Neural cell (in vitro differentiated cells): Measurements from ENCODE around the gene CRAMP1.

Experiments used
- EZH2 ChIP-seq: fragments of 200-600, 300-800 bp; shearing (Covaris generic), sonication (generic); IDR thresholded peaks from 2 replicates; pipeline ENCODE4 v1.6.1; 2014; ENCODE audit warnings: antibody characterized with exemption, low read length, borderline replicate concordance, mild to moderate bottlenecking; ENCODE audit not compliant: insufficient read depth, poor library complexity, severe bottlenecking
- POLR2AphosphoS5 ChIP-seq: IDR thresholded peaks from 2 replicates; pipeline ENCODE4 v1.6.1; 2012
- SMC3 ChIP-seq: fragments of 450-650 bp; conservative IDR thresholded peaks from 2 replicates; pipeline ENCODE4 v1.6.1; 2014; ENCODE audit warnings: antibody characterized with exemption, mild to moderate bottlenecking, moderate library complexity; ENCODE audit not compliant: poor library complexity
- TF ChIP-seq, protein P1 (sequence below): fragments of 450-650 bp; IDR thresholded peaks from 2 replicates; pipeline ENCODE4 v1.5.1; 2014; ENCODE audit warnings: antibody characterized with exemption, mild to moderate bottlenecking, moderate library complexity; ENCODE audit not compliant: poor library complexity, severe bottlenecking

DNA sequence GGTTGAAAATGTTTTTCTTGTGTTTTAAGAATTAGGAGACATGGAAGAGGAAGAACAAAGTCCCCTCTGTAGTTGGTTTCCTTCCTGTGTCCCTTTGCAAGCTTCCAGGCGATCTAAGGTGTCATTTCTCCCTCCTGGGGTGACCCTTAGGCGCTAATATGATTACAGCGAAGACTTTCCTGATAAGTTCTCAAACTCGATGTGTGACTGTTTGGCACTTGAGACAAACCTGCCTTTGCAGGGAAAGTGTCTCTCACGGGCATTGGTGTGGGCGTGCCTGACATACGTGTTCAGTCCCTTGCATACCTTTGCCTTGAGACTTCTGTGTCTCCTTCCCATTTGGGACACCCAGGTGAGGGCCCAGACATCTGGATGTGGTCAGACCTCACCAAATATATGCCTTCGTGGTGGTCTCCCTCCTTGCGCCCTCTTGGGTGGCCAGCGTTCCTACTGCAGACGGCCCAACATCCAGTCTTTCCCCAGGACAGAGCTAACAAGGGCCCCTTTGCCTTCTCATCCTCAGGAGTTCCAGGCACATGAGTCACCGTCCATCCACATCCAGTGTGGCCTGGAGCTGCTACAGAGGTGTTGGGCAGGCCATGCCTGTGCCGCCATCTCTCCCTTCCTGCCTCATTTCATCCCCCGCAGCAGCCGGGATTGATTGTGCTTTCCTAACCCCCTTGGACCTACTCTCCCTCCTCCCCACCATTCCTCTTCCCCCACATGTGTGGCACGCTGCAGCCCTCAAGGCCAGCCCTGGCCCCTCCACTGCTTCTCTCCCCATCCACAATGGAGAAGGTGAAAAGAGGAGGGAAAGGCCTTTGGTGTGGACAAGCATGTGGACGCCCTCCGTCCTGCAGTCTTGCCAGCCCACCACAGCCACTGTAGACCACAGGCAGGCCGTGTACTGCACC, 62.8 kb downstream of the CRAMP1 start:
- TF ChIP-seq, protein P1, sequence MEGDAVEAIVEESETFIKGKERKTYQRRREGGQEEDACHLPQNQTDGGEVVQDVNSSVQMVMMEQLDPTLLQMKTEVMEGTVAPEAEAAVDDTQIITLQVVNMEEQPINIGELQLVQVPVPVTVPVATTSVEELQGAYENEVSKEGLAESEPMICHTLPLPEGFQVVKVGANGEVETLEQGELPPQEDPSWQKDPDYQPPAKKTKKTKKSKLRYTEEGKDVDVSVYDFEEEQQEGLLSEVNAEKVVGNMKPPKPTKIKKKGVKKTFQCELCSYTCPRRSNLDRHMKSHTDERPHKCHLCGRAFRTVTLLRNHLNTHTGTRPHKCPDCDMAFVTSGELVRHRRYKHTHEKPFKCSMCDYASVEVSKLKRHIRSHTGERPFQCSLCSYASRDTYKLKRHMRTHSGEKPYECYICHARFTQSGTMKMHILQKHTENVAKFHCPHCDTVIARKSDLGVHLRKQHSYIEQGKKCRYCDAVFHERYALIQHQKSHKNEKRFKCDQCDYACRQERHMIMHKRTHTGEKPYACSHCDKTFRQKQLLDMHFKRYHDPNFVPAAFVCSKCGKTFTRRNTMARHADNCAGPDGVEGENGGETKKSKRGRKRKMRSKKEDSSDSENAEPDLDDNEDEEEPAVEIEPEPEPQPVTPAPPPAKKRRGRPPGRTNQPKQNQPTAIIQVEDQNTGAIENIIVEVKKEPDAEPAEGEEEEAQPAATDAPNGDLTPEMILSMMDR, result no peak
- TF ChIP-seq EZH2 (no peak), POLR2AphosphoS5 (no peak), SMC3 (no peak)
